IPS DF 4.7 (cell line): Measurements from ENCODE around the gene ZNF317.
"Not testable (repeated sequence)": the region's sequence is repeated elsewhere in the genome, so short reads cannot be mapped to it uniquely, and the experiment has no call there.

Experiments used
- DNase-seq: peaks from one replicate; pipeline ENCODE4 v3.0.0-alpha.2; 2013; ENCODE audit warnings: low spot score; ENCODE audit errors: extremely low read depth

Gene ZNF317

DNA sequence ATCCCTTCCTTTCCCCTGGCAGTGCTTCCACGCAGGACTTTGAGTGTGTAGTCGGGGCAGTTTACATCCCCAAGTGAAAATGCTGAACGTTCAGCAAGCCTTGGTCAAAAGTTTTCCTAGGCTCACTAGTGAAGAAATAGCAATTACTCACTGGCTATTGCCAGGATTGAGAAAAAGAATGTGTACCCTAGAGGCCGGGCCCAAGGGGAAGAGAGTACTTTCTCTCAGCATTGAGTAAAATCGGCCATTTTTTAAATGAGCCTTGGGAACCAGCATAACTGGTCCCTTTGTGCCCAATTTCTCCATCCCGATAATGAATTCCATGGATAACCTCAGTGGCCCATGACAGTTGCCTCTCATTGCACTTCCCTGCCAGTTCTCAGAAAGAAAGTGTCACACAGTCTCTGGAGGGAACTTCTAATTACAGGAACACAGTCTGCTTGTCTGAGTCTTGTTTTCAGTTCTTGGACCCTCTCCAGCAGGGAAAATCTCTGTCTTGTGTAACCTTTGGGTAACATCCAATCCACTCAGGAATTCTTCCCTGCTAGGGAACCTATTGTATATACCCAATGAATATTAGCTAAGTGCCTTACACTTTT, 31.3 kb downstream of the ZNF317 start:
- no peak for DNase-seq

DNA sequence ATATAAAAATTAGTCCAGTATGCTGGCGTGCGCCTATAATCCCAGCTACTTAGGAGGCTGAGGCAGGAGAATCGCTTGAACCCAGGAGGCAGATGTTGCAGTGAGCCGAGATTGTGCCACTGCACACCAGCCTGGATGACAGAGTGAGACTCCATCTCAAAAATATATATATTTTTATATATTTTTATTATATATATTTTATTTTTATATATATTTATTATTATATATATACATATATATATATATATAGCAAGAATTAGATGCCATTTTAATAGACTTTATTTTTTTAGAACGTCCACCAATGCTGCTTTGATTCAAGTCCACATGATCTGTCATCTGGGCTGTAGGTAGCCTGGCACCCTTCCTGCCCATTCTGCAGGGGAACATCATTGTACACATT, 35.1 kb downstream of the ZNF317 start:
- no peak for DNase-seq

DNA sequence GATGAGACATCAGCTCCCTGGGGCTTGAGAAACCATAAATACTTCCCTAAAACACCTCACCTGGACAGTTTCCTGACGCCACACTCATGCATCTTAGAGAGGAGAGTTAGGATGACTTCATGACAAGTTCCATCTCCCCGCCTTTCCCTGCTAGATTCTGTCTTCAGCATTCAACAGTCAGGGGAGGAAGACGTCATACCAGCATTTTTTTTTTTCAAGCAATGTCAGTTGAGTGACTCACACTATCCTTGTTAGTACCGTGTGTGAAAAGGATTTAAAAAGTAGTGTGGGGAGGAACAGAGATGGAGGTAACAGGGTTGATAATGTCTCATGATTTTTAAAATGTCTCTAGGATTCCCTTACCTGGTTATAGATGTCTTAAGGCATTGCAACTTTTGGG, 38.7 kb downstream of the ZNF317 start, which contains the start of gene OR7D2:
Gene OR7D2, plus strand, starts transcription at position 79 of the 400 bp plus-strand sequence. CDS start 6,803 bp downstream, outside the sequence.
- DNase-seq = no peak

DNA sequence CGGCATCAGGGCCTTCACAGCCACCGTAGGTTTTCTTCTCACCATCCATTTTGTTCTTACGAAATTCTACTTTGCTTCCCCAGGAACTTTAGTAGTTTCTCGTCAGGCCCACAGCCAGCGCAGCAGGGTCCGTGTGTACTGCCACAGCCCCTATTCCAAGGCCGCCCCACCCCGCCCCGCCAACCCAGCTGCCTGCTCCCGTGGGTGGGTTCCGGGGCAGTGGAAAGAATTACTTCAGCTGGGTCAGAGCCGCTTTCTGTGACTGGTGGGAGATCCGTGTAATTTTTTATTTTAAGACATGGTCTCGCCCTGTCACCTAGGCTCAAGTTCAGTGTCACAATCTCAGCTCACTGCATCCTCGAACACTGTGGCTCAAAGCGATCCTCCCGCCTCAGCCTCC, 42.8 kb downstream of the ZNF317 start:
- DNase-seq = no peak

DNA sequence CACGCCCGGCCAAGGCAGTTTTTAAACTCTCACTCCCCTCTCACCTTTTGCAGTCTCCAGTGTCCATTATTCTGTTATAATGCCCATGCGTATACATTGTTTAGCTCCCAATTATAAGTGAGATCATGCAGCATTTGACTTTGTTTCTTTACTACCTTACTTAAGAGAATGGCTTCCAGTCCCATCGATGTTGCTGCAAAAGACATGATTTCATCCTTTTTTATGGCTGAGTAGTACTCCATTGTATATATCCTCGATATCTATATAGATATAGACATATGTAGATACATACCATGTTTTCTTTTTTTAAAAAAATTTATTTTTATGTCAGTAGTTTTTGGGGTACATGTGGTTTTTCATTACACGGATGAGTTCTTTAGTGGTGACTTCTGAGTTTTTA, 47.0 kb downstream of the ZNF317 start:
- DNase-seq = no peak

DNA sequence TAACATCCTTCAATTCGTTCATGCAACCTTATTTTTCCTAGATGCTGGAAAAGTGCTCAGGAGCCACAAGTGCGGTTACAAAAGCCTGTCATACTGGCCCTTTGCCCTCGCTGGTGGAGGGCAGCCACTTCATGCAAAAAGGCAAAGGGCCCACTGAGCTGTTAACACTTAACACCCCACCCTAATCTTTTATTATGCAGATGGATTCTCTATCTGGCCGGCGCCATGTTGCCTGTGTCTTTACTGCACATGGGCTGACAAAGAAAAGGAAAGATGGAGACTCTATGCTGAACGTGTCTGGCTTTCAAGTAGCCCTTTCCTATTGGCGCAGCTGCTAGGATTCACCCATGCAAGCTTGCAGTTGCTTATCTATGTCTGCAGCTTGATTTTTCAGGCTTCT, 49.3 kb downstream of the ZNF317 start:
- DNase-seq = no peak

DNA sequence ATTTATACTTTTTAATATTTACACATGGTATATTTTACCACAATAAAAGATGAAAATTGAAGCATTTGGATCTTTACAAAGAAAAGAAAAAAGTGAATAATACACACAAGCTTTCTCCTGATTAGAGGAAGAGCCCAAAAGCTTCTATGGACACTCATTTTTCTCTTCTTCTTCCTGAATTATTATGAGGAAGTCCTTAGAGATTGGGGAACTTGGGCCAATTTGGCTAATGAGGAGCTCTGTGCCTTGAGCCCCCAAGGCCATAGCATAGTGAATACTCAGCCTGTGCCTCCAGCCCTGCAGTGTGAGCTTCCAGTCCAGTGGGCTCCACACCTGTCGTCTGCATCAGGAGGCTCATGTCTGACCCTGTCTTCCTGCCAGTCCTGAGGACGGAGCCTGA, 57.8 kb downstream of the ZNF317 start:
- not testable (repeated sequence) for DNase-seq

DNA sequence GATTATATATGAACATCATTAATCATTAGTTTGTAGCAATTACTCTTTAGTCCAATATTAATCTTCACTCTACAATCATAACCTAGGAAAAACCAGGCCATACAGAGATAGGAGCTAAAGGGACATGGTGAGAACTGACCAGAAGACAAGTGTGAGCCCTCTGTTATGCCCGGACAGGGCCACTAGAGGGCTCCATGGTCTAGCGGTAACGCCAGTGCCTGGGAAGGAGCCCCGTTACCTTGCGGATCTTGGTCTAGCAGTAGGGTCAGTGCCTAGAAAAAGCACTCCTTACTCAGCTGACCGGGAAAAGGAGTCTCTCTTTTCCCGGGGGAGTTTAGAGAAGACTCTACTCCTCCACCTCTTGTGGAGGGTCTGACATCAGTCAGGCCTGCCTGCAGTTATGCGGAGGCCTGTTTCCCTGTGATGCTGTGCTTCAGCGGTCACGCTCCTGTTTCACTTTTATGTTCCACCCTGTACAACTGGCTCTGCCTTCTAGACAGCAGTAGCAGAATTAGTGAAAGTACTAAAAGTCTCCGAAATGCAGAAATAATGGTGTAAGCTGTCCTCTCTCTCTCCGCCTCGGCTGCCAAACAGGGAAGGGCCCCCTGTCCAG, 65.4 kb downstream of the ZNF317 start:
- no peak for DNase-seq
